ENCODE data around the gene SH2D5.

GRCh38 chr1:20731057-20731991 lies 1.2 kb downstream of the SH2D5 start:
- TF ChIP-seq CTCF (IDR thresholded peaks at IDR 0.05; ENCODE audit: insufficient read depth, low read depth, low read length) (no peak), EZH2 (IDR thresholded peaks at IDR 0.05; ENCODE audit: insufficient read depth, low read length) (no peak)
